HepG2 (cell line): ENCODE measurements around the gene RPL3.

ENCODE experiments used
- CTCF ChIP-seq: sonication (generic); formaldehyde crosslinking; IDR thresholded peaks from 2 replicates; pipeline ENCODE4 v1.5.0; 2020; ENCODE audit warnings: mild to moderate bottlenecking, missing genetic modification reagents, moderate library complexity
- FOSL1 ChIP-seq: sonication (generic); formaldehyde crosslinking; IDR thresholded peaks from 2 replicates; pipeline ENCODE4 v1.9.0; 2021; ENCODE audit warnings: missing genetic modification reagents, borderline replicate concordance
- FOXJ3 ChIP-seq: sonication (generic); formaldehyde crosslinking; IDR thresholded peaks from 2 replicates; pipeline ENCODE4 v1.4.0; 2020; ENCODE audit warnings: missing genetic modification reagents, mild to moderate bottlenecking, borderline replicate concordance
- FOXK2 ChIP-seq: fragments of 450-650 bp; IDR thresholded peaks from 2 replicates; pipeline ENCODE4 v1.6.1; 2016
- NR0B2 ChIP-seq: sonication (generic); formaldehyde crosslinking; IDR thresholded peaks from 2 replicates; pipeline ENCODE4 v1.4.0; 2020; ENCODE audit warnings: mild to moderate bottlenecking, missing genetic modification reagents
- SMAD3 ChIP-seq: sonication (generic); formaldehyde crosslinking; IDR thresholded peaks from 2 replicates; pipeline ENCODE4 v1.4.0; 2020; ENCODE audit warnings: missing genetic modification reagents
- SRF ChIP-seq: IDR thresholded peaks from 2 replicates; pipeline ENCODE4 v1.6.1; 2011; ENCODE audit warnings: mild to moderate bottlenecking, low read depth, low read length, moderate library complexity
- TARDBP ChIP-seq: sonication (generic); formaldehyde crosslinking; IDR thresholded peaks from 2 replicates; pipeline ENCODE4 v1.8.0; 2022; ENCODE audit warnings: mild to moderate bottlenecking, missing genetic modification reagents
- TRIM24 ChIP-seq: sonication (generic); formaldehyde crosslinking; IDR thresholded peaks from 2 replicates; pipeline ENCODE4 v1.8.0; 2022; ENCODE audit warnings: mild to moderate bottlenecking, missing genetic modification reagents
- ZHX1 ChIP-seq: sonication (generic); formaldehyde crosslinking; IDR thresholded peaks from 2 replicates; pipeline ENCODE4 v1.8.1; 2022; ENCODE audit warnings: low read depth, mild to moderate bottlenecking, missing genetic modification reagents
- ZNF724P ChIP-seq: sonication (generic); formaldehyde crosslinking; IDR thresholded peaks from 2 replicates; pipeline ENCODE4 v1.8.0; 2022; ENCODE audit warnings: missing genetic modification reagents, borderline replicate concordance

GRCh38 chr22:39292561-39293074 lies 26.8 kb downstream of the RPL3 start:
- TF ChIP-seq ZHX1 (CRISPR knock-in tag) (peak; percentile 47; the same call in 1 of the 2 replicates), SMAD3 (CRISPR knock-in tag) (no peak), TRIM24 (CRISPR knock-in tag) (no peak), ZNF724P (CRISPR knock-in tag) (no peak), CTCF (no peak), FOXK2 (no peak), SRF (no peak), NR0B2 (CRISPR knock-in tag) (no peak), FOSL1 (no peak), FOXJ3 (no peak), TARDBP (CRISPR knock-in tag) (no peak)
